GM21423 (cell line): ENCODE data around the gene ST6GALNAC1.

Experiments used
- ATAC-seq: cut with Tn5 transposase; IDR thresholded peaks from one replicate; pipeline ENCODE4 v1.9.1; 2021; ENCODE audit warnings: mild to moderate bottlenecking, moderate library complexity; ENCODE audit not compliant: unreplicated experiment

The ST6GALNAC1 gene

GRCh38 chr17:76581515-76581914 is 62.0 kb downstream of the ST6GALNAC1 start:
- no peak for ATAC-seq

DNA sequence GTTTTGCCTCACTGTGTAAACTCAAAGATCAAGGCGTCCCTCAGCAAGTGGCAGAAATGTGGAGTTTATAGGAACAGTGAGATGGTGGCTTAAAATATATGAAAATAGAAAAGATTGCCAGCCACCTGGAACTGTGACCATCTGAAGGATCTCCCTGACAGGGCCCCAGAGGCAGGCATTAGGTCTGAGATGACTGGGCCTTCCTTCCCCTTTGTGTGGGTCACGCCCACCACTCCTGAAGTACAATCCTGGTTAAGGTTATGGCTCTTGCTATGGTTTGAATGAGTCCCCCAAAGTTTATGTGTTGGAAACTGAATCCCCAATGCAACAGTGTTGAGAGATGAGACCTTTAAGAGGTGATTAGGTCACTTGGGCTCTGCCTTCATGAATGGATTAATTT is 64.3 kb downstream of the ST6GALNAC1 start:
- no peak for ATAC-seq

- no peak for ATAC-seq
Measured at GRCh38 chr17:76578376-76578775, 65.2 kb downstream of the ST6GALNAC1 start.

DNA sequence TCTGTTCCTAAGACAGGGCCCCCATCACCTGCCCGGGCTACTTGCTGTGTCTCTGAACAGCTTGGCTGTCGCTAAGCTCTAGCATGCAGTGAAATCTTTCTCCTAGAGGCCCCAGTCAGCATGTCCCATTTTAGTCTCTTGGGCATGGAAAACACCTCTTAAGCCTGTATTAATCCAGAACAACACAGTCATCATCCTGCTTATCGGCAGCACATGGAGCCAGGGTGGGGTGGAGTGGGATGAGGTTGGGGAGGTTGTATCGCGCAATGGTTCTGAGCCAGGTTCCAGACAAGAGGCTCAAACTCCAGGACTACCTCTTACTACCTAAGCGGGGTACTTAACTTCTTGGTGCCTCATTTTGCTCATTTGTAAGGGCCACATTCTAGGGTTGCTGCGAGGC is 65.7 kb downstream of the ST6GALNAC1 start:
- no peak for ATAC-seq

GRCh38 chr17:76576189-76576588 is 67.4 kb downstream of the ST6GALNAC1 start:
- no peak for ATAC-seq

GRCh38 chr17:76575570-76575969 is 68.0 kb downstream of the ST6GALNAC1 start:
- no peak for ATAC-seq
